Keratinocyte (primary cell): ENCODE results near the gene CGREF1. TPM values are rescaled to one million over a fixed set of nuclear protein-coding genes. Genes with fewer than 3 reads are reported as not detected.

Experiments used
- DNase-seq: peaks from one replicate; pipeline ENCODE4 v3.0.0-alpha.2; 2011; ENCODE audit warnings: low read depth, missing footprints, low spot score
- FAIRE-seq: peaks from 2 replicates; lab custom pipeline; 2011; peaks lifted over from hg19 to GRCh38; lab: Jason Lieb, UNC
- H2AFZ ChIP-seq: 2 replicates; pipeline ENCODE4 v1.6.0; 2012; ENCODE audit warnings: low read length, control low read depth, inconsistent platforms; ENCODE audit not compliant: control insufficient read depth
- H3K27ac ChIP-seq: 2 replicates; pipeline ENCODE4 v1.5.1; 2011; ENCODE audit warnings: low read length; ENCODE audit not compliant: control insufficient read depth, insufficient read depth
- H3K27me3 ChIP-seq: 3 replicates; pipeline ENCODE4 v1.6.0; 2011; ENCODE audit warnings: low read length; ENCODE audit not compliant: control insufficient read depth, insufficient read depth; ENCODE audit errors: extremely low read depth
- H3K36me3 ChIP-seq, 2 experiments: 2 replicates in 1 of 2; 3 replicates in 1 of 2; pipeline ENCODE4 v1.5.1; 2011; ENCODE audit warnings: low read length in 2 of 2, mild to moderate bottlenecking in 1 of 2; ENCODE audit not compliant: control insufficient read depth in 2 of 2, insufficient read depth in 2 of 2; ENCODE audit errors: extremely low read depth in 1 of 2
- H3K4me1 ChIP-seq: 3 replicates; pipeline ENCODE4 v1.5.1; 2011; ENCODE audit warnings: low read length; ENCODE audit not compliant: control insufficient read depth, insufficient read depth; ENCODE audit errors: extremely low read depth
- H3K4me2 ChIP-seq: 3 replicates; pipeline ENCODE4 v1.6.0; 2011; ENCODE audit warnings: low read depth, low read length; ENCODE audit not compliant: control insufficient read depth, insufficient read depth; ENCODE audit errors: extremely low read depth
- H3K4me3 ChIP-seq, 3 experiments: fragments of 200-600 bp in 1 of 3; sonication (generic) in 1 of 3; 2 replicates in 2 of 3; 3 replicates in 1 of 3; pipeline ENCODE4 v1.5.1; 2011 to 2016; ENCODE audit warnings: low read length in 3 of 3, mild to moderate bottlenecking in 3 of 3, control low read depth in 2 of 3, inconsistent platforms in 1 of 3, low read depth in 1 of 3, mixed read lengths in 1 of 3, mixed run types in 1 of 3, moderate library complexity in 1 of 3; ENCODE audit not compliant: control insufficient read depth in 2 of 3, insufficient read depth in 2 of 3; ENCODE audit errors: extremely low read depth in 1 of 3
- H3K79me2 ChIP-seq: 2 replicates; pipeline ENCODE4 v1.6.0; 2012; ENCODE audit warnings: low read length; ENCODE audit not compliant: control insufficient read depth, insufficient read depth
- H3K9ac ChIP-seq: 3 replicates; pipeline ENCODE4 v1.6.0; 2011; ENCODE audit warnings: low read length; ENCODE audit not compliant: control insufficient read depth, insufficient read depth; ENCODE audit errors: extremely low read depth
- H3K9me1 ChIP-seq: 3 replicates; pipeline ENCODE4 v1.6.0; 2011; ENCODE audit warnings: low read length; ENCODE audit not compliant: control insufficient read depth, insufficient read depth; ENCODE audit errors: extremely low read depth
- H3K9me3 ChIP-seq: 2 replicates; pipeline ENCODE4 v1.5.1; 2012; ENCODE audit warnings: low read depth, low read length; ENCODE audit not compliant: control insufficient read depth
- H4K20me1 ChIP-seq: 3 replicates; pipeline ENCODE4 v1.6.0; 2011; ENCODE audit warnings: low read length; ENCODE audit not compliant: control insufficient read depth, insufficient read depth; ENCODE audit errors: extremely low read depth
- CTCF ChIP-seq, 3 experiments: IDR thresholded peaks in 1 of 3; conservative IDR thresholded peaks in 1 of 3; optimal IDR thresholded peaks in 1 of 3; 2 replicates in 2 of 3; 3 replicates in 1 of 3; pipeline versions ENCODE3 to v1.5.1; 2011; ENCODE audit warnings: low read length in 3 of 3, mild to moderate bottlenecking in 3 of 3, moderate library complexity in 2 of 3, control low read depth in 1 of 3, inconsistent platforms in 1 of 3; ENCODE audit not compliant: insufficient read depth in 2 of 3; ENCODE audit errors: extremely low read depth in 1 of 3
- EZH2 ChIP-seq: IDR thresholded peaks from one replicate; pipeline ENCODE4 v1.6.1; 2012; ENCODE audit warnings: inconsistent platforms, mild to moderate bottlenecking, low read length, moderate library complexity
- dilution Hi-C: fragments of 300-500 bp; cut with MboI; formaldehyde crosslinking; loops from one replicate; pipeline ENCODE4 v1.7.0; 2020; ENCODE audit warnings: low sequenced_read_pairs; ENCODE audit not compliant: extremely low pct_ligation_motif_present
- polyA plus RNA-seq, 5 experiments: library from polyadenylated mRNA; depleted of rRNA in 3 of 5; stranded (reverse) in 3 of 5; stranded (forward) in 1 of 5; unstranded in 1 of 5; fragments of >200 nt; gene quantifications; 1 replicate in 1 of 5; 2 replicates in 3 of 5; 3 replicates in 1 of 5; pipeline versions ENCODE4 v1.2.1 to v1.2.3, GENCODE V29; 2011 to 2012; ENCODE audit warnings: missing spikeins in 2 of 5, low read depth in 1 of 5, low replicate concordance in 1 of 5

Gene CGREF1
- polyA plus RNA-seq, 1 donor (not counting 4 experiments of a cell fraction or from before 2014, with no cell fraction given), result 1.3 TPM

- peaks cover 5% of the 10 kb centered on the region for H3K4me1 ChIP-seq
- no peaks in the 10 kb centered on the region for H4K20me1 ChIP-seq
- dilution Hi-C loops, result no loop called here
- H3K27ac ChIP-seq, result no peak overlapping the region
- no peak for TF ChIP-seq EZH2
- TF ChIP-seq CTCF (optimal IDR thresholded peaks at IDR 0.05 in 1 of 3, IDR thresholded peaks at IDR 0.05 in 1 of 3, conservative IDR thresholded peaks at IDR 0.05 in 1 of 3; ENCODE audit: extremely low read depth in 1 of 3, insufficient read depth in 2 of 3, low read length in 3 of 3), result no peak
- no peak overlapping the region for H3K9ac ChIP-seq
- H3K9me1 ChIP-seq, result no peaks in the 10 kb centered on the region
- FAIRE-seq (no peak), DNase-seq (no peak)
- peaks cover 7% of the 10 kb centered on the region for H3K27me3 ChIP-seq
- H3K36me3 ChIP-seq, result no peaks in the 10 kb centered on the region
- H3K9me3 ChIP-seq, result no peaks in the 10 kb centered on the region
- H3K4me3 ChIP-seq, result no peak overlapping the region
- no peak overlapping the region for H3K4me2 ChIP-seq
- no peak overlapping the region for H2AFZ ChIP-seq
- H3K79me2 ChIP-seq, result no peaks in the 10 kb centered on the region
Measured at GRCh38 chr2:27150639-27151230, 31.8 kb upstream of the CGREF1 start.

- Histone ChIP-seq H3K9me1 (no peaks in the 10 kb centered on the region), H3K9ac (no peak overlapping the region), H3K79me2 (no peaks in the 10 kb centered on the region), H3K4me3 (no peak overlapping the region), H4K20me1 (no peaks in the 10 kb centered on the region), H3K27ac (no peak overlapping the region), H3K4me1 (peaks cover 5% of the 10 kb centered on the region), H3K4me2 (no peak overlapping the region), H3K27me3 (peaks cover 7% of the 10 kb centered on the region), H3K36me3 (no peaks in the 10 kb centered on the region), H2AFZ (no peak overlapping the region), H3K9me3 (no peaks in the 10 kb centered on the region)
- dilution Hi-C loops, result no loop called here
- TF ChIP-seq CTCF (optimal IDR thresholded peaks at IDR 0.05 in 1 of 3, IDR thresholded peaks at IDR 0.05 in 1 of 3, conservative IDR thresholded peaks at IDR 0.05 in 1 of 3; ENCODE audit: extremely low read depth in 1 of 3, insufficient read depth in 2 of 3, low read length in 3 of 3), result no peak
- no peak for TF ChIP-seq EZH2
- DNase-seq (no peak), FAIRE-seq (no peak)
Measured at GRCh38 chr2:27149570-27150405, 30.9 kb upstream of the CGREF1 start.
